Endothelial cell (in vitro differentiated cells): ENCODE measurements around the gene UBA3. TPM values are rescaled to one million over a fixed set of nuclear protein-coding genes. Genes with fewer than 3 reads are reported as not detected.

Experiments
- DNase-seq: peaks from one replicate; pipeline ENCODE4 v3.0.0; 2021; ENCODE audit warnings: low spot score
- H3K27ac Mint-ChIP-seq: one replicate; pipeline ENCODE4 v1.8.0; 2021; ENCODE audit warnings: mixed read lengths, inconsistent platforms; ENCODE audit not compliant: unreplicated experiment
- H3K27me3 Mint-ChIP-seq: one replicate; pipeline ENCODE4 v1.8.0; 2021; ENCODE audit warnings: mild to moderate bottlenecking, moderate library complexity, mixed read lengths, inconsistent platforms; ENCODE audit not compliant: unreplicated experiment
- H3K36me3 Mint-ChIP-seq: one replicate; pipeline ENCODE4 v1.8.0; 2021; ENCODE audit warnings: mild to moderate bottlenecking, low read depth, mixed read lengths, inconsistent platforms; ENCODE audit not compliant: unreplicated experiment
- H3K4me1 Mint-ChIP-seq: one replicate; pipeline ENCODE4 v1.8.0; 2021; ENCODE audit warnings: mild to moderate bottlenecking, mixed read lengths, inconsistent platforms; ENCODE audit not compliant: unreplicated experiment
- H3K4me3 Mint-ChIP-seq: one replicate; pipeline ENCODE4 v1.8.0; 2021; ENCODE audit warnings: mild to moderate bottlenecking, mixed read lengths, inconsistent platforms; ENCODE audit not compliant: unreplicated experiment
- H3K9me3 Mint-ChIP-seq: one replicate; pipeline ENCODE4 v1.8.0; 2021; ENCODE audit warnings: mixed read lengths, inconsistent platforms; ENCODE audit not compliant: unreplicated experiment
- CTCF ChIP-seq: fragments of 200-600 bp; sonication (generic); IDR thresholded peaks from one replicate; pipeline ENCODE4 v1.5.0; 2021; ENCODE audit warnings: antibody characterized with exemption; ENCODE audit not compliant: unreplicated experiment
- total RNA-seq: library from RNA; stranded (reverse); fragmentation: NEBNext Ultra II Directional; extraction: Animal tissue kit (Norgen Biotek cat#: 25700); gene quantifications from one replicate; pipeline ENCODE4 v1.2.1, GENCODE V29; 2021; ENCODE audit not compliant: unreplicated experiment

Gene UBA3
- total RNA-seq, 1 donor from 2014 or later, result 58.9 TPM

DNA sequence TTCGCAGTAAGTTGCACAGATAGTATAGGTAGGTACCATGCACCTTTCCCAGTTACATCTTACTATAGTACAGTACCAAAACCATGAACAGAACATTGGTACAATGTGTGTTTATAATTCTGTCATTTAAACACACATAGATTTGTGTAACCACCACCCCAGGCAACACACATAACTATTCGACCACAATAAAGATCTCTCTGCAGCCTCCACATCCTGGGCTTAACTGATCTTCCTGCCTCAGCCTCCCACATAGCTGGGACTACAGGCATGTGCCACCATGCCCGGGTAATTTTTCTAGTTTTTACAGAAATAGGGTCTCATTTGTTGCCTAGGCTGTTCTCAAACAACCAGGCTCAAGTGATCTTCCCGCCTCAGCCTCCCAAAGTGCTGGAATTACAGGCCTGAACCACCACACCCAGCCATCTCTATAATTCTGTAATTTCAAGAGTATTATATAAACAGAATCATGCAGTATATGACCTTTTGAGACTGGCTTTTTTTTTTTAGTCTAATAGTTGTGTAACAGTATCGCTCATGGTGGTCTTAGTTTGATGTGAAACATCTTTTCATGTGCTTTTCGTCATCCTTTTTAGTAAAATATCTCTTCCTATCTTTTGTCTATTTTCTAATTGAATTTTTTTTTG, 14.7 kb downstream of the UBA3 start:
- H3K27ac Mint-ChIP-seq, result no peak overlapping the region
- no peaks in the 10 kb centered on the region for H3K4me1 Mint-ChIP-seq
- no peaks in the 10 kb centered on the region for H3K27me3 Mint-ChIP-seq
- no peaks in the 10 kb centered on the region for H3K9me3 Mint-ChIP-seq
- DNase-seq, result no peak
- TF ChIP-seq CTCF, result no peak
- peaks cover 18% of the 10 kb centered on the region for H3K36me3 Mint-ChIP-seq
- no peak overlapping the region for H3K4me3 Mint-ChIP-seq

GRCh38 chr3:69063636-69064035, 16.5 kb downstream of the UBA3 start:
- H3K9me3 Mint-ChIP-seq, result no peaks in the 10 kb centered on the region
- no peak overlapping the region for H3K4me3 Mint-ChIP-seq
- peaks cover 32% of the 10 kb centered on the region for H3K36me3 Mint-ChIP-seq
- TF ChIP-seq CTCF, result no peak
- DNase-seq, result no peak
- no peaks in the 10 kb centered on the region for H3K27me3 Mint-ChIP-seq
- no peak overlapping the region for H3K27ac Mint-ChIP-seq
- no peaks in the 10 kb centered on the region for H3K4me1 Mint-ChIP-seq

- H3K36me3 Mint-ChIP-seq, result peaks cover 43% of the 10 kb centered on the region
- no peak for TF ChIP-seq CTCF
- H3K27me3 Mint-ChIP-seq, result no peaks in the 10 kb centered on the region
- H3K4me1 Mint-ChIP-seq, result no peaks in the 10 kb centered on the region
- H3K9me3 Mint-ChIP-seq, result no peaks in the 10 kb centered on the region
- no peak overlapping the region for H3K27ac Mint-ChIP-seq
- H3K4me3 Mint-ChIP-seq, result no peak overlapping the region
- DNase-seq, result no peak
These were observed 20.5 kb downstream of the UBA3 start for GRCh38 chr3:69059688-69060087.

GRCh38 chr3:69058947-69059224, 21.3 kb downstream of the UBA3 start:
- peaks cover 43% of the 10 kb centered on the region for H3K36me3 Mint-ChIP-seq
- H3K4me3 Mint-ChIP-seq, result peak overlapping the region; percentile 23

More at GRCh38 chr3:69058947-69059224, 21.3 kb downstream of the UBA3 start:
- H3K27ac Mint-ChIP-seq, result no peak overlapping the region
- no peak for TF ChIP-seq CTCF
- no peak for DNase-seq
- no peaks in the 10 kb centered on the region for H3K9me3 Mint-ChIP-seq
- H3K4me1 Mint-ChIP-seq, result no peaks in the 10 kb centered on the region
- H3K27me3 Mint-ChIP-seq, result no peaks in the 10 kb centered on the region
